ENCODE results near the gene CDC6.

Gene CDC6

DNA sequence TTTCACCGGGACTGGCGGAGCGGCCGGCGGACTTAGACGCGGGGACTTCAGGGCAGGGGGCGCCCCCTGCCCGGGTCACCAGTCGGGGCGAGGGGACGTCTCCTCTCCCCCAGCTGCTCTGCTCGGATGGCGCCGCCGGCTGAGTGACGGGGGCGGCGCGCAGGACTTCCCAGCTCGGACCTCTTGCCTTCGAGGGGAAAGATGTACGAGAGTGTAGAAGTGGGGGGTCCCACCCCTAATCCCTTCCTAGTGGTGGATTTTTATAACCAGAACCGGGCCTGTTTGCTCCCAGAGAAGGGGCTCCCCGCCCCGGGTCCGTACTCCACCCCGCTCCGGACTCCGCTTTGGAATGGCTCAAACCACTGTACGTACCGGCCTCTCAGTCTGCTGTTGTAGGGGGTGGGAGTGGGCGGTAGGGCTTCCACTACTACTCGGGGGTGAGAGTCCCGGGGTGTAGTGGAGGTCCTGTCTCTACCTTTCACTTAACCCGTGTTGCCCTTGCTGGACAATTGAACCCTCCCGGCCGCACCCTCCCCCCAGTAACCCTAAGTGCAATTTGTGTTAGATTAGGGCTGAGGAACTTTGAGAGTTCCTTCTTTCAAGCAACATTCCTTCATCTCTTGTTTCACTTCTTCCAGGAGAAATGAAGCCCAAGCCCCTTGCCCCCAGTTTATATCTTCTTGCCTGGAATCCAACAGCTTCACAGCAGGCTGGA lies 55.0 kb downstream of the CDC6 start:
- DNase-seq, result no peak

DNA sequence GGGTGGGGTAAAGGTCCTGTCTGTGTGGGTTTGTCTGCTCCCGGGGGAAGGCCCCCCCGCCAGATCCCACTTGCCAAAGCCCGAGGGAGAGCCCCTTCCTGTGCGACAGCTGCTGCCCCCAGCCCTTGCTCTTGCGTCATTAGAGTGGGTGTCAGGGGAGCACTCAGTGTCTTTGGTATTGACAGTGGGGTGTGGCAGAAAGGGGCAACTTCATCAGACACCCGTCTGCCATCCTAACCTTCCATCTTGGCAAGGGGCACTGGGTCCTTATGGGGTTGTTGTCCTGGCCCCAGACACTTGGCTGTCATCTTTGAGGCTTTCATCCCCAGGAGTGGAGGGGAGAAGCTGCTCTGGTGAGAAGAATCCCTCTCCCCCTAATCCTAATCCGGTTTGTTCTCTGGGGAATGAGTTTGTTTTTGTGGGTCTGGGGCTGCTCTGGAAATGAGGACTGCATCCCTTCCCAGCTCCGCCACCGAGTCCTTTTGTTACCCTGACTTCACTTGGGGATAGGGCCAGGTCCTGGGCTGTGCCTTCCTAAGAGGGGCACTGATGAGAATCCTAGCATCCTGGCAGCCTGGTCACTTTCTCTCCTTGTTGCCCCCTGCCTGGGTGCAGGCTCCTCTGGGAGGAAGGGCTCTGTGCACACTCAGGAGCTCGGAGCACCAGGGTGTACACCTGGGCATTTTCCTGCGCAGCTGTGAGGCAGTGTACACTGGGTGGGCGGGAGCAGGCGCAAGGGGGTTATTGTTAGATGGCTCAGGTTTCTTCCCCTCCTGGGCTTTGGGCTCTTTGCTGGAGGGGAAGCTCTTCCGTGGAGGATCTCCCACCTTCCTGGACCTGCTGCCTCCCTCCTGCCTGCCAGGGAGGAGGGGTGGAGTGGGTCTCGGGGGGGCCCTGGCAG lies 55.8 kb downstream of the CDC6 start:
- DNase-seq, result no peak

DNA sequence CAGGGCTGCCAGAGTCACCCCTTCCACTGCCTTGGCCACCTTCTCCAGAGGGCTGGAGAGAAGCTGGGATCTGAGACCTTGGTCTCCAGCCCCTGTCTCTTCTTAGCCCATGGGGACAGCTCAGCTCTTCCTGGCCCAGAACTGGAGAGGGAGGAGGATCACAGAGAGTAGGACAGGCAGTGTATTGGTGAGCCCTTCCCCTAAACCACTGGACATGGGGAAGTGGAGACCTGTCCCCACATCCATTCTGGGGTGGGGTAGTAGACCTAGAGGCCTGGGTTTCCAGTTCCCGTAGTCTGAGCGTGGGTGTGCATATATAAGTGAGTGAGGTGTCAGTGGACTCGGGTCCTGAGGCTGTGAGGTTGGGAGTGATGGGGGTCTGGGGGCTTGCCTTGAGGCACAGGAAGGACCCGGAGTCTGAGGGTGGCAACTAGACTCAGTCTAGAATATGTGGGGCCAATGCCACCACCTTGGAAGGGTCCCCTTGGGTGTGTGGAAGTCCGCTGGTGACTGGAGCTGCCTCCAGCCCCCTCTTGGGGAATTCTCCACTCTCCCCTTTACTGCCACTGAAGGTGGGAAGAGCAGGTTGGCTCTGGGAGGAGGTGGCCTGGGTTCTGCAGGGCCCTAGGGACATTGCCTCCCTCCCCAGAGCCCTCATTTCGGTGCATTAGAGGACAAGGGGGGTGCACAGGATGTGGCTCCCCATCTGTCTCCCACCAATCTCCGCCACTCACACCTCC lies 56.9 kb downstream of the CDC6 start:
- no peak for DNase-seq

DNA sequence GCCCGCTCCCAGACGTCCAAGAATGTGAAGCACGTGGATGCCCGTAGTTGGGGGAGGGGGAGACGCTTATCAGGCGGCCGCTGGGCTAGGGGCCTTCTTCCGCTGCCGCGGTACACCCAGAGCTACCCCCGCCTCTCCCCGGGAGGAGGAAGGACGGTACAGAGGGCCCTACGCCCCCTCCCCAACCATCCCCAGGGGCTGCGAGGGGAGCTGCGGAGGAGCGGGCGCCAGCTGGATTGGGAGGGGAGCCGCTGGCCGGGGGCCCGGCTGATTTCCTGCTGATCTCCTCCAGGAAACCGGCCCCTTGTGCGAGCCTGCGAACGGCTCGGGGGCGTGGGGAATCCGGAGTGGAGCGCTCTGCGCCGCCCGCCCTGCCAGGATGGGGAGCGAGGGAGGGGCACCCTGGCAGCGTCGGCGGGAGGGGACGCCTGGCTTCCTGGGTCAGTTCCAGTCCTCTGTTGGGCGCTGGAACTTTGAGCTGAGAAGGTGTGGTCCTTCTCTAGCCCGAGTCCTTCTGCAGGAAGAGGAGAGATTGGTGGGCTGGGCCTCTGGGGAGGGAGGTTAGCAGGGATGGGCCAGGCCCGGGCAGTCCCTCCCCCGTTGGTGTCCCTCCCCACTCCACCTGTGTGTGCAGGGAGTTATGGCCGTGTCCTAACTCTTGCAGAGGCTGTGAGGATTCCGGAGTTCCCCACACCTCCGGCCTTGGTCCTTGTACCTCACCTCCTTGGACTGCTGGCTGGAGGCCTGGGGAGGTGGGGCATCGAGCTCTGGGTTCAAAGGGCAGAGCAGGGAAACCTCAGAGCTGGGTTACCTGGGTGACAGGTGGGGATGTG lies 57.7 kb downstream of the CDC6 start:
- peak; percentile 27 for DNase-seq

GRCh38 chr17:40345994-40346764 lies 58.5 kb downstream of the CDC6 start:
- DNase-seq, result no peak

DNA sequence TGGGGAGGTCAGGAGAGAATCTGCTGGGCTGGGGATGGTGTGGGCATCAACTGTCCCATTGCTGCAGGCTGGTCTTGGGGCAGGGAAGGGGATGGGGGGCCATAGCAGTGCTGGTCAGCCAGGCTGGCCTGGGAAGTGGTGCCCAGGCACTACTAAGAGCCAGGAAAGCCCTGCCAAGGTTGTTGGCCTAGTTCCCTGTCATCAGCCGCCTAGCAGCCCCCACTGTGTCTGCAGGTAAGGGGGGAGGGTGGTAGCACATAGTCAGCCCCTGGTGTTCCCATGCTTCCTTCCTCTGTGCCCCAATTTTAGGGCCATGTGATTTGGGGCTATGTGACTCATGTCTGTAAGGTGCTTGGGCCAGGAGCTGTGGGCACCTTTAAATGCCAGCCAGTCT lies 59.1 kb downstream of the CDC6 start:
- no peak for DNase-seq

DNA sequence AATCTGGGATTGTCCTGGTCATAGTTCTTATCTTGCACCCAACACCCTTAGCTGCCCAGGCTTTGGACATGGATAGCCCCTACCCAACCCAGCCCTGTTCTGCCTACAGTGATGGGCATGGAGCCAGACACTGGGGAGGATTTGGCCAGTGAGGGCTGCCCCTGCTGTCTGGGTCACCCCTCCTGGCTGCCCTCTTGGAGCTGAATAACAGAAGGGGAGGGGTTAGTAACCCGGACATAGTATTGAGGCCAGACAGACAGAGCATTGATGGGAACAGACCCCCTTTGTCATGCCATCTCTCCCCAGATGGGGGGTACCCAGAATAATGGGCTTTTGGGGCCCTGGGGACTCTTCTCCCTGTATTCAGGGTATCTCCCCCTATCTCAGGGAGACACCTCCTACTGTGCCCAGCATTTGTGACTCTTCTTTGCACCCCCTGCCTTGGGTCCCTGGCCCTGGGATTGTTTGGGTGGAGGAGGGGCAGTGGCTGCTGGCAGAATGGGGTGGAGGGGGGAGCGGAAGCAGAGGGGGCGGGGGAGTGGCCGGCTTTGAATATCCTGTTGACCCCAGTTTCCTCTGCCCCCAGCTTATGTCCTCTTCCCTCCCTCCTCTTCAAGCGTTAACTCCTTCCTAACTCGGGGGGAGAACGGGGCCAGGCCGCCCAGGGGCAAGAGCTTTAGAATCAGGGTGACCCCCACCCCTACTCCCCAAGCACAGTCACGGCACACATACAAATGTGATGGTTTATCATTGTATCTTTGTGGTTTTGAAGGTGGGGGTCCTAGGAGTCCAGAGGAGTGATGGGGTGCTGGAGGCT lies 59.8 kb downstream of the CDC6 start:
- DNase-seq, result no peak

DNA sequence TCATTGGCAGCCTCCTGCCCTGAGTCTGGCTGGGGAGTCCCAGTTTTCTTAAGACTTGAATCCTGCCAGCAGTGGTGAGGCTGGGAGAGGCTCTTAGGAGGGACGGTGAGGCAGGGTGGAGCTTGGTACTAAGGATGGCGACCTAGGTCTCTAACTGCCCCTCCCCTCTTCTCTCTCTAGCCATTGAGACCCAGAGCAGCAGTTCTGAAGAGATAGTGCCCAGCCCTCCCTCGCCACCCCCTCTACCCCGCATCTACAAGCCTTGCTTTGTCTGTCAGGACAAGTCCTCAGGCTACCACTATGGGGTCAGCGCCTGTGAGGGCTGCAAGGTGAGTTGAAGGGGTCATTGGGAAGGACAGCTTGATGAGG lies 60.4 kb downstream of the CDC6 start:
- DNase-seq, result no peak

DNA sequence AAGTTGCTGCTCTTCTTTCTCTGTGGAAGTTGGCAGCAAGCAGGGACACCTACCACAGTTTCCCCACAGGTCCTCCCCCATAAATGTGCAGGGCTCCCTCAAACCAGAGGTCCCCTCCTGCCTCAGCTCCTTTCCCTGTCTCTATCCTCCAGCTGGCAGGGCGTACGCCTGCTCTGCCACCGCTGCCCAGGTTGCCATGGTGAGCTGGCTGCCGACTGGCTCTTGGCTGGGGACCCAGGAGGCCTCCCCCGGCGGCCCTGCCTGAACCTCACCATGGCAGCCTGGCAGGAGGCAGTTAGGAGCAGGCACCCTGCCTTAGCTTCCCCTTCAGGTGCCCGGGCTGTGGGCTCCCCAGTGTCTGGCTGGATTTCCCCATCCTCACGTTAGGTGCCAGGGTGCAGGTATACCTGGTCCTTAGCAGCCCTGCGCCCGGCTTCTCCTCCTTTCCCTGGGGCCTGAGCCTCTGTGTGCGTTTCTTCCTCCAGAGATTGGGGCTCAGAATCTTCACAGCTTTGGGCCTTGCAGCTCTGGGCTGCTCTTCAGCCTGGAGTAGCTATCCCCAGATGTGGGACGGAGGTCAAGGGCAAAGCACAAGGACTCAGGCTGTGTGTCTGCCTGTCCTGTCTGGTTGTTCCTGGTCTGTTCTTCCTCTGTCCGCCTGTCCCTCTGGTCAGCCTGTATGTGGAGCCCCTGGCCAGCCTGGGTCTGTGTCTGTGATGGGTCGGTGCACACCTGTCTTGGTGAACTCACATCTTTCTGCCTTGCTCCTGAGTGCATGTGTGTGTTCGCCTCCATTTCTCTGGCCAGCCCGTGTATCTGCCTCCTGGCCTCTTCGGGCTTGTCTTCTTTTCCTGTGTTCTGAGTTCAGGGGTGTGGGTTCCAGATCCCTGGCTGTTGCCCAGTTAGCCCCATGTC lies 61.1 kb downstream of the CDC6 start:
- no peak for DNase-seq

GRCh38 chr17:40349477-40349894 lies 61.8 kb downstream of the CDC6 start:
- DNase-seq, result no peak

- DNase-seq, result no peak
Observed at GRCh38 chr17:40349895-40350688, 62.4 kb downstream of the CDC6 start.

DNA sequence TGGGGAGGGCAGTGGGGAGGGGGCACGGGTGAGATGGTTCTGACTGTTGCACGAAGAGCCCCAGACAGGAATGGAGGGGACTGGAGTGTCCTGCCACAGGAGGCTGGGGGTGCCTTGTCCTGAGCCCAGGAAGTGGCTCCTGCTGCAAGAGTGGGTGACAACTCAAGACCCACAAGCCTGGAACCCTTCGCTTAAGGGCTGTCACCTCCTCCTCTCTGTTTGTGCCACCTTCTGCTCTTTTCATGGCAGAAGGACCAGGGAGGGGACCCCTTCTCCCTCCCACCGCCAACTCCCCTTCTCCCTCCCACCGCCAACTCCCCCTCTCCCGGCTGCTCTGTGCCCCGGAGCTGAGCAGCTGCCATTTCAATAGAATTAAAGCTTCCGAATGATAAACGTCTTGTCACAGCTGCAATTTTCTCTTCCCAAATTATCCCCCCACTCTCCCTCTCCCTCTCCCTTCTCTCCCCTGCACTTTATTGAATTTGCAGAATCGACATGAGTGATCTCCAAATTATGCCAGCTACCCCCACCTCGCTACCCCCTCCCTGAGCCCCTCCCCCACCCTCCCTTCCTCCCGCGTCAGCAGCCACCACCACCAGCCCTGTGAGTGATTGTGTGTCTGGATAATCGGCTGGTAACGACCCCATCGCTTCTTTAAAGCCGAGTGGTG lies 63.1 kb downstream of the CDC6 start:
- DNase-seq, result no peak

DNA sequence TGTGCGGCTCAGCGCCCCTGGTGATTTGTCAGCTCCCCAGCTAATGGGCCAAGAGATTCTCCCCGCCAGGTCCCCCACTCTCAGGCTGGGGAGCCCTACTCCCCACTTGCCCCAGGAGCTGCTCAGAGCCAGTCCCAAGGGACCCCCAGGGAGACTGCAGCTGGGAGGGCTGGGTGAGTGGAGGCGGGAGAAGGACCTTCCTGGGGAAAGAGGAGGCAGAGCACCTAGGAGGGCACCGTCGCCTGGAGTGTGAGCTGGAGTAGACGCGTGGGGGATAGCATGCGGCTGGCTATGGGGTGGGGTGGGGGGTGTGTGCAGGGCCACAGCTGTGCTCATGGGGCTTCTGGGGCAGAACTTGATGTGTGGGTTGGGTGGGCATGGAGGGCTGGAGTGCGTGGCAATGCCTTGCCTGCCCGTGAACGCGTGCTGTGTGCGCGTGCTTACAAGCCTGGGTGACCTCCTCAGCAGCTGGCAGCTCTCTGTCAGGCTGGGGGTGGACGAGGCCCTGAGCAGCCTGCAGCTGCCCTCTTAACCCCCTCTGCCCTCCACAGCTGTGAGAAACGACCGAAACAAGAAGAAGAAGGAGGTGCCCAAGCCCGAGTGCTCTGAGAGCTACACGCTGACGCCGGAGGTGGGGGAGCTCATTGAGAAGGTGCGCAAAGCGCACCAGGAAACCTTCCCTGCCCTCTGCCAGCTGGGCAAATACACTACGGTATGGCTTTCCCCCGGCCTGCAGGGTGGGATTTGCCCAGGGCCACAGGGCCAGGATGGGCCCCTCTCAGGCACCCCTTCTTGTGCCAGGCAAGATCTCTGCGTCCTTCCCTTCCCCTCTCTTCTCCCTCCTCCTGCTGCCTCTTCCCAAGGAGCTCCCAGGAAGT lies 63.9 kb downstream of the CDC6 start:
- no peak for DNase-seq

DNA sequence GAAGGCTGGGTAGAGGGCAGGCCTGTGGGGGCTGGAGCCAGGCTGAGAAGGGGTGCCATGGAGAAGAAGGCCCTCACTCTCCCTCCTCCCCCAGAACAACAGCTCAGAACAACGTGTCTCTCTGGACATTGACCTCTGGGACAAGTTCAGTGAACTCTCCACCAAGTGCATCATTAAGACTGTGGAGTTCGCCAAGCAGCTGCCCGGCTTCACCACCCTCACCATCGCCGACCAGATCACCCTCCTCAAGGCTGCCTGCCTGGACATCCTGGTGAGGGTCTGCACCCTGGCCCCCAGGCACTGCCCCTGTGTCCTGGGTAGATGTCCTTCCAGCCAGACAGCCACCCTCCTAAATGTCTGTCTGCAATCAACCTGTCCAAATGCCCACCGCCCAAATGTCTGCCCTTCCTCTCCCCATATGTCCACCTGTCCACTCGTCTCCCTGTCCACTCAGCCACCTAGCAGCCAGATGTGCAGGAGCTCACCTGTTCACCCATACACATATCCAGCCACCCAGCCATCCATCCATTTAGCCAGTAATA lies 64.6 kb downstream of the CDC6 start:
- no peak for DNase-seq

GRCh38 chr17:40352779-40353394 lies 65.2 kb downstream of the CDC6 start:
- DNase-seq, result peak; percentile 86
